ENCODE measurements around the gene VPS41. TPM values are rescaled to one million over a fixed set of nuclear protein-coding genes. Genes with fewer than 3 reads are reported as not detected.

VPS41 gene
- total RNA-seq, 1 donor from 2014 or later = 56.2 TPM

- DNase-seq (ENCODE audit: low read depth) = no peak
- TF ChIP-seq, protein P1, sequence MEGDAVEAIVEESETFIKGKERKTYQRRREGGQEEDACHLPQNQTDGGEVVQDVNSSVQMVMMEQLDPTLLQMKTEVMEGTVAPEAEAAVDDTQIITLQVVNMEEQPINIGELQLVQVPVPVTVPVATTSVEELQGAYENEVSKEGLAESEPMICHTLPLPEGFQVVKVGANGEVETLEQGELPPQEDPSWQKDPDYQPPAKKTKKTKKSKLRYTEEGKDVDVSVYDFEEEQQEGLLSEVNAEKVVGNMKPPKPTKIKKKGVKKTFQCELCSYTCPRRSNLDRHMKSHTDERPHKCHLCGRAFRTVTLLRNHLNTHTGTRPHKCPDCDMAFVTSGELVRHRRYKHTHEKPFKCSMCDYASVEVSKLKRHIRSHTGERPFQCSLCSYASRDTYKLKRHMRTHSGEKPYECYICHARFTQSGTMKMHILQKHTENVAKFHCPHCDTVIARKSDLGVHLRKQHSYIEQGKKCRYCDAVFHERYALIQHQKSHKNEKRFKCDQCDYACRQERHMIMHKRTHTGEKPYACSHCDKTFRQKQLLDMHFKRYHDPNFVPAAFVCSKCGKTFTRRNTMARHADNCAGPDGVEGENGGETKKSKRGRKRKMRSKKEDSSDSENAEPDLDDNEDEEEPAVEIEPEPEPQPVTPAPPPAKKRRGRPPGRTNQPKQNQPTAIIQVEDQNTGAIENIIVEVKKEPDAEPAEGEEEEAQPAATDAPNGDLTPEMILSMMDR (IDR thresholded peaks at IDR 0.05; ENCODE audit: insufficient read depth, low read length, poor library complexity, severe bottlenecking) = no peak
- no peaks in the 10 kb centered on the region for H3K36me3 ChIP-seq (ENCODE audit: control insufficient read depth, insufficient read depth, low read length)
- no peaks in the 10 kb centered on the region for H3K27me3 ChIP-seq (ENCODE audit: control insufficient read depth, insufficient read depth, low read length)
- no peak overlapping the region for H3K4me3 ChIP-seq (ENCODE audit: low read depth, low read length)
Observed at GRCh38 chr7:38673795-38674194, 235.2 kb downstream of the VPS41 start.

Other genes with a start within 250 kb of the VPS41 start
- 0.04 TPM in 1 of 2 replicates, not detected in the other for gene POU6F2, start 68.7 kb upstream of the VPS41 start, total RNA-seq